22Rv1 (cell line): ENCODE measurements around the gene LCE4A.

Experiments used
- CTCF ChIP-seq: fragments of 450-650 bp; IDR thresholded peaks from 2 replicates; pipeline ENCODE4 v1.5.1; 2017; ENCODE audit warnings: mild to moderate bottlenecking
- ZFX ChIP-seq: fragments of 450-650 bp; IDR thresholded peaks from 2 replicates; pipeline ENCODE4 v1.6.1; 2017; ENCODE audit warnings: antibody characterized with exemption, borderline replicate concordance

- TF ChIP-seq CTCF (no peak), ZFX (no peak)
Measured at GRCh38 chr1:152757747-152758146, 49.8 kb downstream of the LCE4A start, which contains the start of gene KPRP.
